ENCODE measurements around the gene DACT1.

DACT1 gene

DNA sequence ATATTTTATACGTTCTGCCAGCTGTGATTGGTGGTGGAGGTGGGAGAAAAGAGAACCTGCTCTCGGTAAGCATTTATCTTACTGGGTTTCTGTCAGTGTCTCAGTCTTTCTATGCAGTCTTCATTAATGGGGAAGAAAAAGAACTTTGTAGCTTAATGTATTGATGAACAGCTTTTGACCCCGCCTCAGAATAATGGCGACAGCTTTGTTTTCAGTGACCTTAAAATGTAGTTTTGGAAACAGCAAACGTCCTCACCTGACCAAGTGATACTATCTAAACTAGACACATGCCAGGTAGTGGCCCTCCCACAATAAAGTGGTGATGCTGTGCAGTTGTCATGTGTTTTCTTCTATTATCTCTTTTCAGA, 1.4 kb downstream of the DACT1 start:
- Histone ChIP-seq H3K27ac (ENCODE audit: low read depth, low read length) (peak overlapping the region; percentile 85), H3K4me3 (ENCODE audit: low read length) (peak overlapping the region; percentile 83), H3K9ac (ENCODE audit: low read length) (no peak overlapping the region), H3K27me3 (ENCODE audit: control insufficient read depth, insufficient read depth, low read length) (no peaks in the 10 kb centered on the region), H3K4me1 (ENCODE audit: control insufficient read depth, insufficient read depth, low read length) (peaks cover 17% of the 10 kb centered on the region), H3K36me3 (ENCODE audit: control insufficient read depth, insufficient read depth, low read length) (peaks cover 11% of the 10 kb centered on the region)

DNA sequence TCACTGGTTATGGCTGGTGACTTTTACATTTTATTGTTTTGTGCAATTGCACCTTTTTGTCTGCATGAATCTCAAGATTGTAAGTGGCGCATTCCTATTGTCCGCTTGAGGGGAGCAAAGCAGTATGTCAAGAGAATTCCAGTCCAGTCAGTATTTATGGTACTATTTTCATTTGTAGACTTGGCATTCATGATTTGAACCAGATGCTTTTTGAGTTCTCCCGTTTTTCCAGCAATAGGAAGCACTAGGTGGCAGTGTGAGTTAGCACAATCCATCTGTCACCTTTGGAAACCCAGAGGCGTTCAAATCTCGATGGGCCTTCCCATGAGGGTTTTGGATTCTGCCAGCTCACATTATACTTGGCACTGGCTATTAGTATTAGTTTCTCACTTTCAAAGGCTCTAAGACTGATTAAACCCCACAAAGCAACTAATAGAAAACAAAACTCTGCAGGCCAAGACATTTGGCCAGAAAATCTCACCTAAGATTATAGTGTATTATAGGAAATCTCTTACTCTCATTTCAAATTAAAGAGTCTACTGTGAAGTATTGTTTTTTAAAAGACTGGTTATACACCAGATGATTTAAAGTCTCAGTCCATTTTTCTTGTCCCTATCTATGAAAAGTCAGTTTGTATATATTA, 2.2 kb downstream of the DACT1 start:
- H3K9ac ChIP-seq (ENCODE audit: low read length) = no peak overlapping the region
- H3K4me3 ChIP-seq (ENCODE audit: low read length) = peak overlapping the region; percentile 83
- no peak overlapping the region for H3K27ac ChIP-seq (ENCODE audit: low read depth, low read length)
- peaks cover 11% of the 10 kb centered on the region for H3K36me3 ChIP-seq (ENCODE audit: control insufficient read depth, insufficient read depth, low read length)
- H3K4me1 ChIP-seq (ENCODE audit: control insufficient read depth, insufficient read depth, low read length) = peaks cover 17% of the 10 kb centered on the region
- no peaks in the 10 kb centered on the region for H3K27me3 ChIP-seq (ENCODE audit: control insufficient read depth, insufficient read depth, low read length)

DNA sequence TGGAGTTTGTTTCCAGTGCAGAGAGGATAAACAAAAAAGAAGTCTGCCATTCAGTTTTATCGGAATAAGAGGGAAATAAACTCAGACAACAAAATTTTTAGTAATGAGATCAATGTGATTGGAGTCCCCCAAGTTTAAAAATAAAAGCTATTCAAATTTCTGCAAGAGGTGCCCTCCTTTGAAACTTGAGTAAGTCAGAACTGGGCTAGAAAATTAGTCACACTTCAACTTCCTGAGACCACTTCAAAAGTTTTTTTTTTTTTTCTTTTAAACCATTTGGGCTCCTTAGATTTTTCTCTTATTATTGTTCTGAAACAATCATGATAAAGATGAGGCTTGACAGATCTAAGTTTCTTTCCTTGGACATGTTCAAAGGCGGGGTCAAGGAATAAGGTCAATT, 3.2 kb downstream of the DACT1 start:
- Histone ChIP-seq H3K4me3 (ENCODE audit: low read length) (no peak overlapping the region), H3K9ac (ENCODE audit: low read length) (no peak overlapping the region), H3K4me1 (ENCODE audit: control insufficient read depth, insufficient read depth, low read length) (peaks cover 17% of the 10 kb centered on the region), H3K36me3 (ENCODE audit: control insufficient read depth, insufficient read depth, low read length) (peaks cover 18% of the 10 kb centered on the region), H3K27ac (ENCODE audit: low read depth, low read length) (no peak overlapping the region), H3K27me3 (ENCODE audit: control insufficient read depth, insufficient read depth, low read length) (no peaks in the 10 kb centered on the region)

DNA sequence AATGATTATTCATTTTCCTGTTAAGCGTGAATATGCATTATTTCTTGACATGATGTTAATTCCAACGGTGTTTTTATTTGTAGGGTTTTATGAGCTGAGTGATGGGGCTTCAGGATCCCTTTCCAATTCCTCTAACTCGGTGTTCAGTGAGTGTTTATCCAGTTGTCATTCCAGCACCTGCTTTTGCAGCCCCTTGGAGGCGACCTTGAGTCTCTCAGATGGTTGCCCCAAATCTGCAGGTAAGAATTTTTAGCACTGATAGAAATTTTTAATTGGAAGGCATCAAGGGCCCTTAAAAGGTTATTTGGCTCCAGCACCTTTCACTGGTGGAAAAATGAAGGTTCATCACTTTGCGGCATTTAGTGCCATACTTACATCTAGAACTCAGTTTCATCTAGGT, 3.7 kb downstream of the DACT1 start:
- peaks cover 18% of the 10 kb centered on the region for H3K36me3 ChIP-seq (ENCODE audit: control insufficient read depth, insufficient read depth, low read length)

DNA sequence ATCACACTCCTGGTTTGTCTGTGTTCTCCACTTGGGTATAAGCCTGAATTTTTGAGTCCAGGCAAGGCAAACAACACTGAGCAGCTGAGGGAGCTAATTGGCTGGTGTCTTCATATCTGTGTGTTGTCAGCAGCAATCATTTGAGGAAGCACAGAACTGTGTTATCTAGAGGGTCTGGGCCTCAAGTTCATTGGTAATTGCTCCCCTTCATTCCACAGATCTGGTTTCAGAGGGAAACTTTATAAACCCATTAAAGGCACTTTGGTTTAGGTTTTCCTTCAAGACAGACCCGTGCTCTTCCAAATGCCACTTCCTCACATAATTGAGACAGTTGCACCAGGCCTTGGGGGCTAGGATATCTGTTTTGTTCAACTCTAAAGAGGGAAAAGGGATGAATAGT, 5.6 kb downstream of the DACT1 start:
- Histone ChIP-seq H3K4me3 (ENCODE audit: low read length) (no peak overlapping the region), H3K9ac (ENCODE audit: low read length) (no peak overlapping the region), H3K27ac (ENCODE audit: low read depth, low read length) (no peak overlapping the region), H3K27me3 (ENCODE audit: control insufficient read depth, insufficient read depth, low read length) (no peaks in the 10 kb centered on the region), H3K36me3 (ENCODE audit: control insufficient read depth, insufficient read depth, low read length) (peaks cover 22% of the 10 kb centered on the region), H3K4me1 (ENCODE audit: control insufficient read depth, insufficient read depth, low read length) (peaks cover 17% of the 10 kb centered on the region)

More for the DNA sequence above, 3.7 kb downstream of the DACT1 start:
- Histone ChIP-seq H3K27ac (ENCODE audit: low read depth, low read length) (no peak overlapping the region), H3K4me1 (ENCODE audit: control insufficient read depth, insufficient read depth, low read length) (peaks cover 17% of the 10 kb centered on the region), H3K9ac (ENCODE audit: low read length) (no peak overlapping the region), H3K27me3 (ENCODE audit: control insufficient read depth, insufficient read depth, low read length) (no peaks in the 10 kb centered on the region), H3K4me3 (ENCODE audit: low read length) (no peak overlapping the region)

DNA sequence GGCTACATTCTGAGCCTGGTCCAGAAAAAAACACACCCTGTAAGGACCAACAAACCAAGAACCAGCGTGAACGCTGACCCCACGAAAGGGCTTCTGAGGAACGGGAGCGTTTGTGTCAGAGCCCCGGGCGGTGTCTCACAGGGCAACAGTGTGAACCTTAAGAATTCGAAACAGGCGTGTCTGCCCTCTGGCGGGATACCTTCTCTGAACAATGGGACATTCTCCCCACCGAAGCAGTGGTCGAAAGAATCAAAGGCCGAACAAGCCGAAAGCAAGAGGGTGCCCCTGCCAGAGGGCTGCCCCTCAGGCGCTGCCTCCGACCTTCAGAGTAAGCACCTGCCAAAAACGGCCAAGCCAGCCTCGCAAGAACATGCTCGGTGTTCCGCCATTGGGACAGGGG, 7.9 kb downstream of the DACT1 start:
- no peak overlapping the region for H3K9ac ChIP-seq (ENCODE audit: low read length)
- H3K27ac ChIP-seq (ENCODE audit: low read depth, low read length) = no peak overlapping the region
- no peak overlapping the region for H3K4me3 ChIP-seq (ENCODE audit: low read length)
- no peaks in the 10 kb centered on the region for H3K27me3 ChIP-seq (ENCODE audit: control insufficient read depth, insufficient read depth, low read length)
- H3K36me3 ChIP-seq (ENCODE audit: control insufficient read depth, insufficient read depth, low read length) = peaks cover 22% of the 10 kb centered on the region
- H3K4me1 ChIP-seq (ENCODE audit: control insufficient read depth, insufficient read depth, low read length) = peaks cover 1% of the 10 kb centered on the region

DNA sequence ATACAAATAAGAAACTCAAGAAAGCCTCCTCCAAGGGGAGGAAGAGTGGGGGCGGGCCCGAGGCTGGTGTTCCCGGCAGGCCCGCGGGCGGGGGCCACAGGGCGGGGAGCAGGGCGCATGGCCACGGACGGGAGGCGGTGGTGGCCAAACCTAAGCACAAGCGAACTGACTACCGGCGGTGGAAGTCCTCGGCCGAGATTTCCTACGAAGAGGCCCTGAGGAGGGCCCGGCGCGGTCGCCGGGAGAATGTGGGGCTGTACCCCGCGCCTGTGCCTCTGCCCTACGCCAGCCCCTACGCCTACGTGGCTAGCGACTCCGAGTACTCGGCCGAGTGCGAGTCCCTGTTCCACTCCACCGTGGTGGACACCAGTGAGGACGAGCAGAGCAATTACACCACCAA, 8.7 kb downstream of the DACT1 start:
- Histone ChIP-seq H3K27ac (ENCODE audit: low read depth, low read length) (no peak overlapping the region), H3K9ac (ENCODE audit: low read length) (no peak overlapping the region), H3K27me3 (ENCODE audit: control insufficient read depth, insufficient read depth, low read length) (no peaks in the 10 kb centered on the region), H3K4me3 (ENCODE audit: low read length) (no peak overlapping the region), H3K4me1 (ENCODE audit: control insufficient read depth, insufficient read depth, low read length) (no peaks in the 10 kb centered on the region), H3K36me3 (ENCODE audit: control insufficient read depth, insufficient read depth, low read length) (peaks cover 22% of the 10 kb centered on the region)

DNA sequence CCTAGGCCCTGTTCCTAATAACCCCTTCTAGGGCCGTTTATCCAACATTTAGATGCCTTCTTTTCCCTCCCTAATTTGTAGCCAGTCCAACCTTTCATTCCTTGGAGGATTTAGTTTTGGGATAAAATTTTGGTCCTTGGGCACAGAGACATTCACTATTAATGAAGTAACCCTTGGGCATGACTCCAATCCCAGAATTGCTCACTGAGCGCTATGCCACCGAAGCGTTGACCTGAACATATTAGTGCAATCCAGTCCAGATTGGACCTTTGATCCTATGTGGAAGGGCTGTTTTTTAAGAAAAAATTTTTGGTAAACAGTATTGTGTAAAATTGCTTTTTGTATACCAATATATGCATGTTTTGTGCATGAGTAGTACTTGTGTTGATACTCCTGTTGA, 10.0 kb downstream of the DACT1 start:
- H3K27me3 ChIP-seq (ENCODE audit: control insufficient read depth, insufficient read depth, low read length) = no peaks in the 10 kb centered on the region
- H3K36me3 ChIP-seq (ENCODE audit: control insufficient read depth, insufficient read depth, low read length) = peaks cover 18% of the 10 kb centered on the region
- no peak overlapping the region for H3K9ac ChIP-seq (ENCODE audit: low read length)
- no peak overlapping the region for H3K27ac ChIP-seq (ENCODE audit: low read depth, low read length)
- no peak overlapping the region for H3K4me3 ChIP-seq (ENCODE audit: low read length)
- H3K4me1 ChIP-seq (ENCODE audit: control insufficient read depth, insufficient read depth, low read length) = no peaks in the 10 kb centered on the region

DNA sequence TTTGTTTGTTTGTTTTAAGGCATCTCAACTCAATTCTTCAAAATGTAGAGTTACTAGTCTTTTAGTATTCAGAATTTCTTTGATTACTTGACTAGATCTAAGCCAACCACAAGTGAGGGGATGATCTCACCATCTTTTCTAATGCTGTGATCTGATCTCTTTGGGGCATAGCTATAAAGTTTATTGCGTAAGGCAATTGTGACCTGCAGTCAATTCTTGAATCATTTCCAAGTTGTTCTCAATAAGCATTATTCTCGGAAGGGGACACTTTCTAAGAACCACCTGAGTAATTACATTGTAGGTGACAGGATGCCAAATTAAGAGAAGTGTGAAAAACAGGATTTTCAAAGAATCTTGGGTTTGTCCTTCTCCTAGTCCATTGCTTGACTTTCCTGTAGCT, 13.1 kb downstream of the DACT1 start:
- no peak overlapping the region for H3K4me3 ChIP-seq (ENCODE audit: low read length)
- H3K9ac ChIP-seq (ENCODE audit: low read length) = no peak overlapping the region
- no peaks in the 10 kb centered on the region for H3K4me1 ChIP-seq (ENCODE audit: control insufficient read depth, insufficient read depth, low read length)
- H3K27me3 ChIP-seq (ENCODE audit: control insufficient read depth, insufficient read depth, low read length) = no peaks in the 10 kb centered on the region
- peaks cover 4% of the 10 kb centered on the region for H3K36me3 ChIP-seq (ENCODE audit: control insufficient read depth, insufficient read depth, low read length)
- H3K27ac ChIP-seq (ENCODE audit: low read depth, low read length) = no peak overlapping the region

DNA sequence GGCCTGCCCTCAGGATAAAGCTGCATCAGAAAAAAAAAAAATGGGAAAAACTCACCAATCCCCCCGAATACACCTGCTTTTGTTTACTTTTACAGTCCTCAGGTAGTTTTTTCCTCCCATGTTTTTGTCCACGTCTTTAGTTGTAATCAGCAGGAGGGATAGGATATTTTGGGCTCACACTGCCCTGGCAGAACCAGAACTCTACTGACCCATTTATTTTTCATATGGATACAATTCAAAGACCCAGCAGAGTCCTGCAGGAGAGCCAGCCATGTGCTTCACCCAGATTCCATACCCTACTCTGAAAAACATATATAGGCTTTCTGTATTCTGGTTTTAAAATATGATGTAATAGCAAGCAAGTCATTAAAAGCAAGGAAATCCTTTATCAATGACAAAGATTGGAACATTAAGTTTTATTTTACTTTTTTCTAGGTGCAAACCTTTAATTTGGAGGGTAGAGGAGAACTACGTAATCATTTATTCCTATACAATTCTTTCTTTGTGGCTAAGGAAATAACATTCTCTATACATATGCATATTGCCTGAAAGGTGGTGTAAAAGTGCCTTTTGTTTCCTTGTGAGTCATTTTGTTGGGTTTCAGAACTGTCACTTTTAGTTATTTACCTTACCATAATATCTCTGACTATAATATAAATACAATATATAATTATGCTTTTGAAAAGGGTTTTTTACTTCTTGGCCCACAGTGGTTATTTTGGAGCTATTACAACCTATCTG, 19.1 kb downstream of the DACT1 start:
- Histone ChIP-seq H3K27me3 (ENCODE audit: control insufficient read depth, insufficient read depth, low read length) (no peaks in the 10 kb centered on the region), H3K4me1 (ENCODE audit: control insufficient read depth, insufficient read depth, low read length) (no peaks in the 10 kb centered on the region), H3K4me3 (ENCODE audit: low read length) (no peak overlapping the region), H3K9ac (ENCODE audit: low read length) (no peak overlapping the region), H3K27ac (ENCODE audit: low read depth, low read length) (no peak overlapping the region), H3K36me3 (ENCODE audit: control insufficient read depth, insufficient read depth, low read length) (no peaks in the 10 kb centered on the region)

DNA sequence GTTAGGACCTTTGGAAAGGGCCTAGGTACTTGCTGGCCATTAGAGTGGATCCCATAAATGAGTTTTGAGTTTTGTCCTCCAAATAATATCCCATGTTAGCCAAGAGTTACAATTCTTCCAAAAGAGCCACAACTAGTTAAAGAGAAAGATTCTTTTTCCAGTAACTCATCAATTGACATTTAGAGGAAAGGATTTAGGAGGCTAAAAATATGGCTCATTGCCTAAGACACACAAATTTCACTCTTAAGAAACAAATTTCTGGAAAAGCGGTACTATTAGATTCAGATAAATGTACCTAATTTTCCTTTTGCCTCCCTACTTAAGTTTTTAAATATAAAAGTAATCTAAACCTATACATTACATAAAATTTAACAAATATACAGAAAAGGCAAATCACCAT, 21.3 kb downstream of the DACT1 start:
- H3K27ac ChIP-seq (ENCODE audit: low read depth, low read length) = no peak overlapping the region
- no peaks in the 10 kb centered on the region for H3K4me1 ChIP-seq (ENCODE audit: control insufficient read depth, insufficient read depth, low read length)
- H3K9ac ChIP-seq (ENCODE audit: low read length) = no peak overlapping the region
- no peak overlapping the region for H3K4me3 ChIP-seq (ENCODE audit: low read length)
- H3K27me3 ChIP-seq (ENCODE audit: control insufficient read depth, insufficient read depth, low read length) = no peaks in the 10 kb centered on the region
- no peaks in the 10 kb centered on the region for H3K36me3 ChIP-seq (ENCODE audit: control insufficient read depth, insufficient read depth, low read length)

DNA sequence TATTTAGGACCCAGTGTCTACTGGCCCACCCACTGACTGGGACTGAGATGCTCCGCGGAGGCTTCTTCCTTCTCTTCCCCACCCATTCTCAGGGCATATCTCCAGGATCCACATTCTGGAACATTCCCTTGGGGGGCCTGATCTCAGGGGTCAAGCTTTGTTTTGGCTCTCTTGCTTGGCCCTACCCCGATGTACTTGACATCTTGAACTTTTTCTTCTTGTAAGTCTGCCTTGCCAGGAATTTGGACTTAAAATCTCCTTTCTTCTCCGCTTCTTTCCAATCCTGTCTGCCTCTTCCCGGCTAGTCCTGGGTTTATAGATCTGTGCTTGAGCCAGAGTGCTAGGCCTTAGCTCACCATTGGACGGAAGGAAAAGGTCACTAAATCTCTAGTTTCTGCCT, 22.1 kb downstream of the DACT1 start:
- H3K36me3 ChIP-seq (ENCODE audit: control insufficient read depth, insufficient read depth, low read length) = no peaks in the 10 kb centered on the region
- H3K9ac ChIP-seq (ENCODE audit: low read length) = no peak overlapping the region
- no peak overlapping the region for H3K27ac ChIP-seq (ENCODE audit: low read depth, low read length)

DNA sequence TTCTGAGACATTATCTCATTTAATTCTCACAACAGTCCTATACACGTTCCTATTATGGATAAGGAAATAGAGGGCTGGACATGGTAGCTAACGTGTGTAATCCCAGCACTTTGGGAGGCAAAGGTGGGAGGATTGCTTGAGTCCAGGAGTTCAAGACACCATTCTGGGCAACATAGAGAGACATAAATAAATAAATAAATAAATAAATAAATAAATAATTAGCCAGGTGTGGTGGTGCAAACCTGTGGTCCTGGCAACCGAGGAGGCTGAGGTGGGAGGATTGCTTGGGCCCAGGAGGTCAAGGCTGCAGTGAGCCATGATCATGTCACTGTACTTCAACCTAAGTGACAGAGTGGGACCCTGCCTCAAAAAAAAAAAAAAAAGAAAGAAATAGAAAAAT, 22.6 kb downstream of the DACT1 start:
- Histone ChIP-seq H3K4me3 (ENCODE audit: low read length) (no peak overlapping the region), H3K4me1 (ENCODE audit: control insufficient read depth, insufficient read depth, low read length) (no peaks in the 10 kb centered on the region), H3K27ac (ENCODE audit: low read depth, low read length) (no peak overlapping the region), H3K36me3 (ENCODE audit: control insufficient read depth, insufficient read depth, low read length) (no peaks in the 10 kb centered on the region), H3K9ac (ENCODE audit: low read length) (no peak overlapping the region), H3K27me3 (ENCODE audit: control insufficient read depth, insufficient read depth, low read length) (no peaks in the 10 kb centered on the region)

More for the DNA sequence above, 22.1 kb downstream of the DACT1 start:
- no peaks in the 10 kb centered on the region for H3K4me1 ChIP-seq (ENCODE audit: control insufficient read depth, insufficient read depth, low read length)
- no peak overlapping the region for H3K4me3 ChIP-seq (ENCODE audit: low read length)
- no peaks in the 10 kb centered on the region for H3K27me3 ChIP-seq (ENCODE audit: control insufficient read depth, insufficient read depth, low read length)
